Fibroblast of peridontal ligament (primary cell): ENCODE results near the gene ZDHHC8.

Source experiments
- DNase-seq: peaks from one replicate; pipeline ENCODE4 v3.0.0-alpha.2; 2010; ENCODE audit errors: extremely low read depth

Gene ZDHHC8

DNA sequence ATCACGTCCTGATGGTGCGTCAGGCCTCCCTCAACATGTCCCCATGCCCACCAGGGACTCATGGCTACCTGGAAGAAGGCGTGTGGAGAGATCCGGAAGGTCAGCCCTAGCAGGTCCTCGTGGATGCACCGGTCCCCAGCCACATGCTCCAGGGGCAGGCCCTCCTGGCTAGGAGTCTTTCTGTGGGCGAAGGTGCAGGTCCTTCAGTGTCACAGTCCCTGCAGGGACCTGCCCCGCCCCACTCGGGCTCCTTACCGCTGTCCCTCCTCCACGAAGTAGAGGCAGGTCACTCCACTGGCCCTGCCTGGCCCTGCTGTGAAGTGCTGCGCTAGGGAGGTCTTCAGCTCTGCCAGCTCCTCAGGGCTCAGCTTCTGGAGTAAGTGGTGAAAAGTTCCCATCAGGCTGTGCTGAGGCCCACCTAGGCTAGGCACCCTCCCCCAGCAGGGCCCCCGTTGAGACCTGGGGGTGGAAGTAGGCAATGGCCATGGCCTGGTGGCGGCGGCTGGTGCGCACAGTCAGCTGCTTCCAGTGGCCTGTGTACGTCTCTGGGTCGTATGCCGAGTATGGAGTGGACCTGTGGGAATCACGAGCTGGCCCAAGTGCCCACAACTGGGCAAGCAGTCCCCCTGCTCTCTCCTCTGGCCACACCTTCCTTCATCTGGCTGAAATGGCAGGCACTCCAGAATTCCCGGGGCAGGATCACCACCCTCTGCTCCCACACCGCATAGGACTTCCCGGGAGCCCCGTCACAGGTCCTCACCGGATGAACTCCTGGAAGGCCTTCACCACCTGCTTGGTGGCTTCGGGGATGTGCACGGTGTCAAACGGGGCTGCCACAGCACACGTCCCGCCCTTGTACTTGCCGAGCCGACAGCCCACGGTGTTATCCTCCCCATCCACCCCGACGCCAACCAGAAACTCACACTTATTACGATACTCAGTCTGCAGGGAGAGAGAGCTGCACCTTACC, 16.8 kb upstream of the ZDHHC8 start:
- no peak for DNase-seq

DNA sequence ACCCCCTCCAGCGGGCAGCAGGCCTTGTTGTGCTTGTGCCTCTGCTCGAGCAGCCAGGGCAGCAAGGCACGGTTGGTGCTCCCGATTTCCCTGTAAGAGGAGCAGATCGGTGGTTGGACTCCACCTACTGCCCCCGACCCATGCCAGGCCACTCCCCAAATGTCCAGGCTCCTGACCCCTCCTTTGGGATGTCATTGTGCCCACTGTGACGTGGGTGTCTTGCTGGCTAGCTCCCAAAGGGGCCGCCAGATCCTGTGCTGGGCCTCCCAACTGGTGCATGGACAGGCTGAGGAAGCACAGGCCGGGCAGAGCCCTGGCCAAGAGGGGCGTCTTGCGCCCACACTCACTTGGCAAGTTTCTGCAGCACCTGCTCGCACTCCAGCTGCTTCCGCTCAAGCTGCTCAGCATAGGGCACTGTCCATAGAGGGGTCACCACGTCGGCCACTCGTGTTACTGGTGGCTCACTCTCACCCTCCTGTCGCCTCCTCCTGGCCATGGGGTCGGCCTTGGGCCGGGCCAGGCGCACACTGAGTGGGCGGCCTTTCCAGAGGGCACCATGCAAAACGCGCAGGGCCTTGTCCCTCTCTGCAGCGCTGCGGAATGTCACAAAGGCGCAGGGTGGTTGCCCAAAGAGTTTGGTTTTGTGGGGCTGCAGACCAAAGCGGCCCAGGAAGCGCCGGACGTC, 15.8 kb upstream of the ZDHHC8 start, which contains the start of gene RANBP1:
Gene RANBP1, plus strand, starts transcription at position 414 of the 685 bp plus-strand sequence. Its CDS starts 81 bp downstream, at position 495.
- DNase-seq: no peak

DNA sequence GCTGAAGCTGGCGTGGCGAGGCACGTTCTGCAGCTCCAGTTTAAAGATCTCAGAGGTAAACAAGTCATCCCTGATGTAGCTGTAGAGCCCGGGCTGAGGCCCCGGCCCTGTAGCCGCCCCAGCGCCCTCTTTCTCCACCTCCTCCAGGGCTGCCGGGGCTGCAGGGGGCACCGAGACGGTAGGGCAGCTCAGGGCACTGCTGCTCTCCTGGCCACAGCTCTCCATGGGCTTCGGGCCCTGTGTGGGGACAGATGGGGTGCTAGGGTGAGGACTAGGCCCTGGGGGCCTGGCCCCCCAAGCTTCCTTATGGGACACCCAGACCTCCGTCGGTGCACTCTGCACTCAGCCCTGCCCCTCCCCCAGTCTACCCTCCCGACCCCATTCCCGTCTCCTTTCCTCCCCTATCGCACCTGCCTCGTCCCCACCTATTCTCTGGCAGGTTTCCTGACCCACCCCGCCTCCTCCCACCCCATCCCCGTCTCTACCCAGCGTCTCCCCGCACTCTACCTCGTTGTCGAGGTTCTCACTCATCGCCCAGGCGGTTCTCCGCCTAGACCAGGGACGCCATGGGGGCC, 15.1 kb upstream of the ZDHHC8 start:
- DNase-seq: no peak

DNA sequence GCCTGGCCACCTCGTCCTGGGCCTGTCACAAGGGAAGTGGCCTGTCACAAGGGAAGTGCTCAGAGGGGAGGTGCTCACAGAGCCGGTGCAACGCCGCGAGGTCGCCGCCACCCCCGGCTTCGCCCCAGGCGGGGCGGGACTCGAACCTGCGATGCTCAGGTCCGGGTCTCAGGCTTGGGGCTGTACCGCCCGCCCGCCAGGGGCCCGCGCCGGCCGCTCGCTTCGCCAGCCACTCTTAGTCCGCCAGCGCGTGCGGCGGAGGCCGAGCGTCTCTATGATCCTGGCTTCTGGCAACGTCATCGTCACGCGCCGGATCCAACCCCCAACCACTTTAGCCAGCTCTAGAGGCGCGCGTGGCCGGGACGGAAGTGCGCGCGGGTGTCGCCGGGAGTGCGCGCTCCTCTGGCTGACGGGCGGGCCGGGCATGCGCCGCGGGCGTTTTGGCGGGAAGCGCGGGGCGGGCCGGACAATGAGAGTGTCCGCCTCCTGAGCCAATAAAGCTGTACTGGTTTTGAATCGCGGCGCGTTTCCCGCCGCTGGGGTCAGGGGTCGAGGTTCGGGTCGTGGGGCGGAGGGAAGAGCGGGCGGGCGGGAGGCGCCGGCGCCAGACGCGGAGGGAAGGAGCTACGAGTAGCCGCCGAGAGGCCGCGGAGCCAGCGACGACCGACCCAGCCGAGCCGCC, 14.5 kb upstream of the ZDHHC8 start, which contains the start of gene TRMT2A:
Gene TRMT2A, minus strand, starts transcription at position 276 of the 682 bp plus-strand sequence. CDS start 320 bp downstream, outside the sequence.
- DNase-seq: peak; percentile 98

DNA sequence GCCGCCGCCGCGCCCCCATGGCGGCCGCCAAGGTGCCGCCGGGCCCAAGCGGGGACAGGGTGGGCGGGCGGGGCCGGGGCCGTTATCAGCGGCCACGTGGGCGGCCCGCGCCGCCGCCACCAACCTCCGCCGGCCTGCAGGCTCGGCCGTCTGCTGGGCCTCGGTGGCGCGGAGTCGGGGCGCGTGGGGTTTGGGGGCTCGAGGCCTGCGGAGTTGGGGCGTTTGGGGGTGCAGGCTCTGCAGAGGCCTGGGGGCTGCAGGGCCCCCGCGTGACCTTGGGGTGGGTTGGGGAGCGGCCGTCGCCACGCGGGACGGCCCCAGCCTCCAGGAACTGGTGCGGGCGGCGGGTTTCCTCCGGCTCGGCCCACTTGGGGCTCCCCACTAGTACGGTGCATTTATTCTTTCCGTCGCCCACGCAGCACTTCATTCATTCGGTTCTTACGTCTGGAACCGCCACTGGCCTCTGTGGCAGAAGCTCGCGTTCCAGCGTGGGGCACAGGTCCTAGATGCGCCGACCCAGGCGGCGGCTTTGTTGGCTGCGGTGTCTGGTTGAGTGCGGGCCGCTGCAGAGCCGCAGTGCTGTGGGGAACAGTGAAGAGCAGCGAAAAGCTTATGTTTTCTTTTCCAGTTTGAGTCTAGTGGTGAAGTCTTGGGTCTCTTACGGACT, 13.8 kb upstream of the ZDHHC8 start:
- peak; percentile 7 for DNase-seq

DNA sequence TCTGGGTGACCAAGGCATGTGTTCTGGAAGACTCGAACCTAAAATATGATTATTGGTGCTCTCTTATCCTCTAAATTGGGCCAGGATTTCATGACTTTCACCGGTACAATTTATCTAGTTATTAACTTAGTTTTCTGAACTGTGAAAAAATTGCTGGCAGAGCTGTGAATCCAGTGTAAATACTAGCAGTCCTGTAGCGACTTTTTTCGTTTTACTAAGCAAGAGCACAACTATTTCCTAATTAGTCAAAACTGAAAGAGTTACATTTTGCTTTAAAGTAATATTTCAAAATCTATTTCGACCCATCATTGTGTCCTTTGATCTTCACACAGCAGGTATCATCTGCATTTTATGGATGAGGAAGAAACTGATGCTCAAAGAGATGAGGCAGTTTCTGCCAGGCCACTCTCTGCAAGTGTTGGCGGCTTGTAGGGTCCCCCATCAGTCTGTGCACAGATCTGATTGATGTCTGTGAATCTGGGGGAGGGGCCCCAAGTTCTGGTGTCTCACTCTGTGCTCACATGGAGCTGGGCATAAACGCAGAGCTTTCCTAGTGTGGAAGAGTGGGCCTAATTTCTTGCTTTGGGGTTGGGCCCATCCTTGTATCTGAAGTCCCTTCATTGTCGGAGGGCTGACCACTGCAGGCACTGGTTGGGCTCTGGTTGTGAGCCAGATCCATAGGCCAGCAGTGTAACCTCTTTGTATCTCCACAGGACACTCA, 13.1 kb upstream of the ZDHHC8 start:
- no peak for DNase-seq

DNA sequence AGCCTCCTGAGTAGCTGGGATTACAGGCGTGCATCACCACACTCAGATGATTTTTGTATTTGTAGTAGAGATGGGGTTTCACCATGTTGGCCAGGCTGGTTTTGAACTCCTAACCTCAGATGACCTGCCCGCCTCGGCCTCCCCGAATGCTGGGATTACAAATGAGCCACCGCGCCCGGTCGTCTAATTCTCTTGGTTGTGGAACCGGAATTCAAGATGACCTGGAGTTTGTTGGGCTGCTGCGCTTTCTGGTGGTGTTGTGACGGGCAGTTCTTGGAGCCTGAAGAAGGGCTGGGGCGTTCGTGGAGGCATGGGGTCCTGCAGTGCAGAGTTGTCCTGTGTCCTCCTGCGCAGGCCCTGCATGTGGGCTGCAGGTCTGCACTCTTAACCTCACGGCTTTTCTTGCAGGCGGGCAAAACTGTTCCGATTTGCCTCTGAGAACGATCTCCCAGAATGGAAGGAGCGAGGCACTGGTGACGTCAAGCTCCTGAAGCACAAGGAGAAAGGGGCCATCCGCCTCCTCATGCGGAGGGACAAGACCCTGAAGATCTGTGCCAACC, 9.7 kb upstream of the ZDHHC8 start:
- DNase-seq: no peak

DNA sequence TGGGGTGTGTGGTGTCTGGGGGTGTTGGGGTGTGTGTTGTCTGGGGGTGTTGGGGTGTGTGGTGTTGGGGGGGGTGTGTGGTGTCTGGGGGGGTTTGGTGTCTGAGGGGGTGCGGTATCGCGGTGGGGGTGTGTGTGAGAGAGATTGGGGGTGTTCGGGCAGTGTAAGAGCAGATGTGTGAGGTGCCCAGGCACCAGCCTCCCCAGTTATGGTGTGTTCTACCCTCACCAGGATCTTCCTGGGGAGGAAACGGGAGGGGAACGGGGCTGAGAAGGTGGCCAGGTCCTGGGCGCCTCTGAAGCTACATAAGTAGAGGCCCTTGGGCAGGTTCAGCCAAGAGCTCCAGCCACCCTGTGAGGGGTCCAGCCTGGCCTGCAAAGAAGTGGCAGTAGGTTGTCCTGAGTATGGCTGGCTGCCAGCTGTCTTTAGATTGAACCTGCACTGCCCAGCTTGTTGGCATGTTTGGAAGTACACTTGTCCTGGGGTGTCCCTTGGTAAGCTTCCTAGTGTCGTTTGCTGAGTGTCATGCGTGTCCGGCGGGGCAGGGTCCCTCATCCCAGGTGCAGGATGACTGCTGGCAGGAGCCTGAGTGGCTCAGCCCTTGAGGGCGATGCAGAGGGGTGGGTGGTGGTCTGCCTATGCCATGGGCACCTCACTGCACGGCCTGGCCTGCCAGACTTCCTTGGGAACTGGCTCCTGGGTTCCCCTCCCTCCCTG, 8.1 kb upstream of the ZDHHC8 start:
- DNase-seq: no peak

DNA sequence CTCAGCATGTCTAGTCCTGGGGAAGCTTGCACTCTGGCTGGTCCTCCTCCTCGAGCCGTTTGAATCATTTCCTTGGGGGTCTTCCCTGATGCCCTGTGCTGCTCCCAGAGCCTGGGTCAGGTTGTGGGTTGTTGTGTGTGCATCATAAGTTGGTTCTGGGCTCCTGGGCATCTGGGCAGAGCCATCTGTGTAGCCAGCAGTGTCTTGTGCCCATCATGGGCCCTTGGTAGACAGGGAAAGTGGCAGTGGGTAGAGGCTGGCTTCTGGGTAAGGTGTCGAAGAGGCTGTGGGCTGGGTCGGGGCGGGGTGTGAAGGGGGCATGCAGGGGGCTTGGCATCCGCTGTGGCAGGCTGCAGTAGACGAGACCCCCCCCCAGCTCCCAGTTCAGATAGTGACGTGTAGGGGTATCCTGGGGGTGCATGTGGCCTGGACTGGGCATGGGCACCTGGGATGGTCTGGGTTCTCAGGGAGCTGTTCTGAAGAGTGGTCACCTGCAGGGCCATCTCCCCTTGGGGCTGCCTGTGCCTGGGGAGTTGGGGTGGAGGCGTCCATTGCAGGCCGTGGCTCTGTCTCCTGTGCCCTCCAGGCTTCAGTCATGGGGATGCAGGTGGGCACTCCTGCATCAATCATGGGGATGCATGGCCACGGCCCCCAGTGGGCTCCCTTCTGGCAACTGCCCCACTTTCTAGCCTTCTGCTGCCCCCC, 7.4 kb upstream of the ZDHHC8 start:
- DNase-seq: no peak

DNA sequence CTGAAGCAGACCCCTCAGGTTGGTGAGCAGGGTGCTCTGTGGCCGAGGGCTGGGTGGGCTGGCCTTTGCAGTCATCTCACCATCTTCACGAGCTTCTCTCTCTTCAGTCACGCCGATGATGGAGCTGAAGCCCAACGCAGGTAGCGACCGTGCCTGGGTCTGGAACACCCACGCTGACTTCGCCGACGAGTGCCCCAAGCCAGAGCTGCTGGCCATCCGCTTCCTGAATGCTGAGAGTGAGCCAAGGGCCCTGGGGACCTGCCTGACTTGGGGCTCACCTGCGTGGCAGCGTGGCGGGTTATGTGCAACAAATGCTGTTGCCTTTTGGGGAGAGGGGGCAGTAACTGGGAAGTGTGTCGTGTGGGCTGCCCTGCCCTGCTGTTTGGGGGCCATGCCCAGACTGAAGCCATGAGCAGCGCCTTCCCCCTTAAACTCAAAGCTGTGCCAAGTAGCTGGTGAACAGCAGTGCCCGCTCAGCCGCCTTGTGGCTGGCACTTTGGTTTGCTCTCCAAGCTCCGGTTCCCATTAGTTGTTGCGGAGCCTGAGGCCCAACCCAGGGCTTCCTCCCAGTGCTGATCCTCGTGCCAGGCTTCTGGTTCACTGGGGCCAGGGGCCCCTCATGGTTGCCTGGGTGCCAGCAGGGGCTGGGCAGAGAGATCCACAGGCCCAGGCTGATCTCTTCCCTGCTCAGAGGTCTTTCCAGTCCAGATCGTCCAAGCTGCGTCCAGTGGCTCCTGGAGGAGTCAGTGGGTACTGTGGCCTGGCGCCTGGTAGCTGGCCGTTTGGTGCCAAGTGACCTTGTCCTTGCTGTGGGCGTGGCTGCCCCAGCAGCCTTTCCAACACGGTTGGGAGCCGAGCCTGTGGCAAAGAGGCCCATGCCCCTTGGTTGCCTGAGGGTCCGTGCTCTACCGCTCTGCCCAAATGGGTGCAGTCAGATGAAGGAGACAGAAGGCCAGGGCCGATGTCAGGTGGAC, 6.1 kb upstream of the ZDHHC8 start:
- no peak for DNase-seq

DNA sequence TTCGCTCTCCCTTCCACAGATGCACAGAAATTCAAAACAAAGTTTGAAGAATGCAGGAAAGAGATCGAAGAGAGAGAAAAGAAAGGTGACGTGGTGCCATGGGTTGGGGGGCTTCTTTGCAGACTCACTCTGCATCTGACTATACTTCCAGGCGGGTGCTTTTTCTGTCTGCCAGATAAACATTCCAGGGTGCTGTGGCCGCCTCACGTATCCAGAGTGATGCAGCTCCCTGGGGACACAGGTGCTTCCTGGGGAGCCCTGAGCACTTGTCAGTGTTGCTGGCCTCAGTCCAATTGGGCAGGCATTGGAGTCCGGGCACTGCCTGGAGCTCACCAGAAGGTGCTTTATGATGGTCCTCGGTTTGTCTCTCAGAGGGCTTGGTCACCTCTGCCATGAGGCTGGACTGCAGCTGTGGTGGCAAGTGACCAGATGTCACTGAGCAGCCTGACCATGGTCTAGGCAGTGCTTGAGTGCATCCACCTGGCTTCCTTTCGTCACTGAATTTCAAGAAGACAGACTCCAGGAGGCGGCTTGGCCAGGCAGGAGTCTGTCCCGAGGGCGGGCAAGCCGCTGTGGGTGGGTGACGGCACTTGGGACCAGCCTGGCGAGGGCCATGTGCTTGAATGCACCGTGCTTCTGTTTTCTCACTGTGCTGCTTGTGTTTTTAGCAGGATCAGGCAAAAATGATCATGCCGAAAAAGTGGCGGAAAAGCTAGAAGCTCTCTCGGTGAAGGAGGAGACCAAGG, 5.1 kb upstream of the ZDHHC8 start:
- no peak for DNase-seq

DNA sequence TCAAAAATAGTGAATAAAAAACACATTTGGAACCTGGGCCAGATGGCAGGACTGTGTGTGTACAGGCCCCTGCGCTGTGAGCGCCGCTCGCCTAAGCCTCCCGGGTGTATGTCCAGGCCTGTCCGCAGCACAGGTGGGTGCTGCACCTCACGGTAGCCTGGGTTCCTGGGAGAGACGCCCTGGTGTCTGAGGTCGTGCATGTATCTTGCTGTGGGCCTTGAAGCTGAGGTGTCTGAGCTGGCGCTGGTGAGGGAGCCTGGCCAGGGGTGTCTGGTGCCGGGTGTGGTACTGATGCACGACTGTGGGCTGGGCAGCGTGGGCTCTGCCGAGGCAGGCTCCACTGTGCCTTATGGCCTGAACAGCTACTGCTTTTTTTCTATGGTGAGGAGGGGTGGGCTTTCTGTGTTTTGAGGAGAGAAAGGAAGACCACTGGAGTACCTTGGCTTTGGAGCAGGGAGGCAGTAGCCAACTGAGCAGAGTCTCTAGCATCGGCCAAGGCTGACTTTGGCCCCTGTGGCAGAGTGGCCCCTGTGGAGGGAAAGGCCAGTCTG, 4.2 kb upstream of the ZDHHC8 start:
- DNase-seq: no peak

DNA sequence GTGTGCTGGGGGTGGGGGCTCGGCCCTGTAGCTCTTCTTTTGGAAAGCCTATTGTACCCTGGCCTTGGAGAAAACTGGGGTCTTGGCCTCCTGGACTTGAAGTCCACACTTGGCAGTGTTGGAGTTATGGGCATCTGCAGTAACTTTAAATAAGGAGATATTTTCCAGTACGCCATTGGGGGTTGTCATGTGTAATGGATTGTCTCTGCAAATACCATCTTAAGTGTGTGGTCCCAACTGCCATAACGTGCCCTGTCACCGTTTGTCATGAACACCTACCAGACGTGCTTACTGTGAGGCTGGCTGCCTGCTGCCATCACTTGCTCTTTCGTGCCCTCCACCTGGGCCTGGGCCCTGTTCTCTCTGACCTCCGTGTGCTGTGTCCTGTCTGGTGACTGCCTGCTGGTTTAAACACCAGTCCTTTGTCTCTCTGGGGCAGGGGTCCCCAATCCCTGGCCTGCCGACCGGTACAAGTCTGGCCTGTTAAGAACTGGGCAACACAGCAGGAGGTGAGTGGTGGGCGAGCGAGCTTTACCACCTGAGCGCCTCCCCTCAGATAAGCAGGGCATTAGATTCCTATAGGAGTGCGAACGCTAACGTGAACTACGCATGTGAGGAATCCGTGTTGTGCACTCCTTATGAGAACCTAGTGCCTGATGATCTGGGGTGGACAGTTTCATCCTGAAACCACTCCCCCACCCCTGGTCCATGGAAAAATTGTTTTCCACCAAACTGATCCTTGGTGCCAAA, 3.6 kb upstream of the ZDHHC8 start:
- DNase-seq: no peak

DNA sequence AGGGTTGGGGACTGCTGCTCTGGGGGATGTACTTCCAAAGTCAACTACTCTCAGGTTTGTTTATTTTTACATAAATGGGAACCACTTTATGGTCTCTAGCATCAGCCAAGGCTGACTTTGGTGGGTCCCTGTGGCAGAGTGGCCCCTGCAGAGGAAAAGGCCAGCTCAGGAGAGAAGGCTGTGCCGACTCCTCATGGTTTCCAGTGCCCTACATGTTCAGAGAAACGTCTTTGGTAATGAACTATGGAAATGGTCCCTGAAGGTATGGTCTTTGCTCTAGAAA, 3.0 kb upstream of the ZDHHC8 start:
- no peak for DNase-seq

DNA sequence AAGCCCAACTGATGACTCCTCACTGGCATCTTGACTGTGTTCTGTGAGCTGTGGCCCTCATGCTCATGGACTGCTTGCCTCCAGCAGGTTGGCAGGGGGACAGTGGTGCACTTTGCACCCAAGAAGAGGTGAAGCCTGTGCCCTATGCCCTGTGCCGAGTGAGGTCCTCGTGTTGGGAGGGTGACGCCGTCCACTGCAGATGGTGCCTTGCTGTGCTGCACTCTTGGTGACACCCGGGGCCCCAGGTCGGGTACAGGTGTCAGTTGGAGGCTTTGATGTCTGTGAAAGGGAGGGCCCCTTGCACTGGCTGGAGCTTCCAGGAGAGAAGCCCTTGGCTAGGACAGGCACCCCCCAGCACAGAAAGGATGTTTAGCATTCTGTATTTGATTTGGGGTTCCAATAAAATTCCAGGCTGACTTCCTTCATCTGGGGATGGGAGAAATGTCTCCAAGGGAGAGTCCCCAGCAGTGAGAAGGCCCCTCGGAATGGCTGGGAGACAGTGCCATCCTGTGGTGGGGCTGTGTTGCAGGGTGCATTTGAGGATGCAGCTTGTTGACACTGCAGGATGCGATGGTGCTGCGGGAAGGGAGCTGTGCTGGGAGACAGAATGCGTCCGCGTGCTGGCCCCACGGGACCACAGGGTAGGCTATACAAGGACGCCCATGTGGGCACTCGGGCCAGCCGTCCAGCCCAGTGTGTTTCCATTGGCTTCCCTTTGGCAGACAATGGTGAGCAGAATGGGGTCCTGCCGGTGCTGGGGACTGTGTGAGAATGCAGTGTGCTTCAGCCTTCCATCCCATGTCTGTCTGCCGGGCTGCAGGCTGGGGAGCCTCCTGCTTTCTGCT, 2.5 kb upstream of the ZDHHC8 start:
- no peak for DNase-seq

DNA sequence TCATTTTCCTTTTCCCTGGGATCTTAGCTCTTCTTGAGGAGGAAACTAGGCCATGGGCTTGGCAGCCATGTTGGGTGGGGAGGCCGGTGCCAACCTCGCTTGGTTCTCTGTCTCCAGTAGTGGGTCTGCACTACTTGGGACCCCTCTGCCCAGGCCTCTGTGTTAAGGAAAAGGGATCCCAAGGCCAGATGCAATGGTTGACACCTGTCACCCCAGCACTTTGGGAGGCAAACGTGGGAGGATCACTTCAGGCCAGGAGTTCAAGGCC, 1.9 kb upstream of the ZDHHC8 start:
- DNase-seq: no peak
